Measurements from ENCODE around the gene TIMP2. TPM values are rescaled to one million over a fixed set of nuclear protein-coding genes. Genes with fewer than 3 reads are reported as not detected.
A peak's percentile ranks its signal among the peaks of the same experiment; 100 is the strongest.

TIMP2 gene
- total and polyA plus RNA-seq, 8 donors, result 22.2 to 128 (median 51.0) TPM

- peak in 1 of 4 donors; percentile 14 for ATAC-seq
- WGBS, 2 donors, result 88% methylated on average over 16 of the region's 16 CpGs
Observed at GRCh38 chr17:78852709-78853121, 72.5 kb downstream of the TIMP2 start.

DNA sequence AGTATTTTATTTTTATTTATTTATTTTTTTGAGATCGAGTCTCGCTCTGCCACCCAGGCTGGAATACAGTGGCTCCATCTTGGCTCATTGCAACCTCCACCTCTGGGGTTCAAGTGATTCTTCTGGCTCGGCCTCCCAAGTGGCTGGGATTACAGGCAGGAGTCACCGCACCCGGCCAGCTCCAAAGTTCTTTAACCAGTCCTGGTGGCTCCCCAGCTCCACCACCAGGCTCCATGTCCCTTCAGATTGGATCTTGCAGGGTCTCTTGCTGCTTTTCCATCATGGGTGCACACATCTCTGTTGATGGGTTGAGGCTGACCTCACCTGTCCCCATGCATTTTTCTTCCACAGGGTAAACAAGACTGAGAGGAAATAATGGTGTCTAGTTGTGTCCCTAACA lies 76.2 kb downstream of the TIMP2 start:
- ATAC-seq (no peak), FAIRE-seq (no peak), DNase-seq (peak in 1 of 6 donors; percentile 8)
- H3K27ac ChIP-seq, result no peak overlapping the region
- no peak for TF ChIP-seq CTCF (IDR thresholded peaks at IDR 0.05)
- intact Hi-C loops (cut with DNase I), result no loop called here
- WGBS, 2 donors, result 89 to 90% methylated on average over 5 of the region's 5 CpGs
- H3K36me3 ChIP-seq, result peaks cover 0 to 7% (median 0%) of the 10 kb centered on the region in 3 donors
- no peak overlapping the region for H3K4me3 ChIP-seq
- H3K4me1 ChIP-seq, result no peaks in the 10 kb centered on the region
- no peaks in the 10 kb centered on the region for H3K27me3 ChIP-seq
- no peaks in the 10 kb centered on the region for H3K9me3 ChIP-seq

More at GRCh38 chr17:78852709-78853121, 72.5 kb downstream of the TIMP2 start:
- Histone ChIP-seq H3K4me1 (no peaks in the 10 kb centered on the region), H3K4me3 (no peak overlapping the region), H3K27me3 (no peaks in the 10 kb centered on the region), H3K36me3 (peaks cover 0 to 26% (median 4%) of the 10 kb centered on the region in 3 donors), H3K9me3 (no peaks in the 10 kb centered on the region), H3K27ac (no peak overlapping the region)
- intact Hi-C loops (cut with DNase I), result no loop called here
- DNase-seq, result peak in 1 of 6 donors; percentile 11
- FAIRE-seq, result no peak
- no peak for TF ChIP-seq CTCF (IDR thresholded peaks at IDR 0.05)

GRCh38 chr17:78847052-78847451 lies 78.1 kb downstream of the TIMP2 start:
- ATAC-seq, result no peak
- 89 to 92% methylated on average over 3 of the region's 3 CpGs for WGBS, 2 donors

DNA sequence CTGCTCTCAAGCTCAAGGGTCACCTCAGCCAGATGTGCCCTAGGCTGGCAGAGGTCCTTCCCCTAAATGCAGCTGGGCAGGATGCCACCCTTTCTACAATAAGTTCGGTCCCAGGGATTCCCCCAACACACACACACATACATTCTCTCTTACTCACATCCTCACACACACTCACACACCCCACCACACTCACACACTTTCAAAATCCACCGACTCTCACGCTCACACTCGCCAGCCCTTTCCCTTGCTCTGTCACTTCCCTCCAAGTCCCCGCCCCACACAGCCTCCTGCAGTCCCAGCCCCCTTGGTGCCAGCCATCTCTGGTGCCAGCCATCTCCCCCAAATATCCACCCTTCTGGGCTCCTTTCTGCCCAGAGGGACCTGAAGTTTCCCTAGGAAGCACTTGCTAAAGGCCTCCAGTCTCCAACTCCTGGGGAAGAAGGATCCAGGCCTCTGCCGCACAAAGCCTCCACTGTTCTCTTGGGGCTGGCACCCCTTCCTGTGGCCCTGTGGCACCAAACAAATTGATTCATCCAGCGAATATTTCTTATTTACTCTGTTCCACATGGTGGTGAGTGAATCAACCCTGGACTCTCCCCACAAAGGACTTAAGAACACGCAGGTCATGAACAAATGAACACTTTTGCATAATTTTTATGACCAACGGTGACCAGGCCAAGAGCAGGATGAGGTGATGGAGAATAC lies 80.7 kb downstream of the TIMP2 start:
- Histone ChIP-seq H3K36me3 (no peaks in the 10 kb centered on the region), H3K27me3 (no peaks in the 10 kb centered on the region), H3K4me1 (peaks cover 6 to 7% (median 7%) of the 10 kb centered on the region in 3 donors), H3K27ac (no peak overlapping the region), H3K9me3 (no peaks in the 10 kb centered on the region), H3K4me3 (no peak overlapping the region)
- ATAC-seq, result no peak
- peak in 1 of 6 donors; percentile 26 for DNase-seq
- 72% methylated on average over 9 of the region's 9 CpGs for WGBS, 2 donors
- FAIRE-seq, result no peak
- intact Hi-C loops (cut with DNase I), result no loop called here
- TF ChIP-seq CTCF (IDR thresholded peaks at IDR 0.05), result no peak

More at GRCh38 chr17:78847052-78847451, 78.1 kb downstream of the TIMP2 start:
- H3K27ac ChIP-seq, result no peak overlapping the region
- no peak for DNase-seq
- intact Hi-C loops (cut with DNase I), result no loop called here
- no peaks in the 10 kb centered on the region for H3K36me3 ChIP-seq
- peak; percentile 41 for FAIRE-seq
- H3K4me1 ChIP-seq, result no peaks in the 10 kb centered on the region
- no peak for TF ChIP-seq CTCF (IDR thresholded peaks at IDR 0.05)
- no peaks in the 10 kb centered on the region for H3K9me3 ChIP-seq
- no peak overlapping the region for H3K4me3 ChIP-seq
- H3K27me3 ChIP-seq, result no peaks in the 10 kb centered on the region
